HEK293T (cell line): ENCODE measurements around the gene SMTNL2.
A peak's percentile ranks its signal among the peaks of the same experiment; 100 is the strongest.

ENCODE experiments used
- CTCF ChIA-PET: fragments of 350-600 bp; formaldehyde crosslinking; extraction: SDS; loops from one replicate; lab custom pipeline; 2021; ENCODE audit warnings: antibody characterized with exemption, inconsistent platforms; lab: Yijun Ruan, JAX
- POLR2A ChIA-PET: fragments of 350-600 bp; formaldehyde crosslinking; extraction: SDS; loops from one replicate; lab custom pipeline; 2020; ENCODE audit warnings: antibody characterized with exemption, inconsistent platforms; lab: Yijun Ruan, JAX
- DNase-seq: peaks from one replicate; pipeline ENCODE4 v3.0.0; 2012; ENCODE audit warnings: mixed read lengths; ENCODE audit errors: extremely low spot score
- ARNT ChIP-seq: fragments of 450-650 bp; IDR thresholded peaks from 2 replicates; pipeline ENCODE4 v1.6.1; 2017; ENCODE audit warnings: mild to moderate bottlenecking
- BHLHE40 ChIP-seq: fragments of 450-650 bp; IDR thresholded peaks from 2 replicates; pipeline ENCODE4 v1.6.1; 2016; ENCODE audit warnings: mild to moderate bottlenecking, moderate library complexity, borderline replicate concordance
- CTBP1 ChIP-seq: fragments of 450-650 bp; IDR thresholded peaks from 2 replicates; pipeline ENCODE4 v1.6.1; 2016; ENCODE audit warnings: borderline replicate concordance
- ELF4 ChIP-seq: fragments of 450-650 bp; IDR thresholded peaks from 2 replicates; pipeline ENCODE4 v1.6.1; 2017; ENCODE audit warnings: antibody characterized with exemption
- FOXA1 ChIP-seq: fragments of 450-650 bp; IDR thresholded peaks from 2 replicates; pipeline ENCODE4 v1.6.1; 2016; ENCODE audit warnings: mild to moderate bottlenecking
- FOXK2 ChIP-seq: fragments of 450-650 bp; IDR thresholded peaks from 2 replicates; pipeline ENCODE4 v1.6.1; 2016; ENCODE audit warnings: mild to moderate bottlenecking
- FOXM1 ChIP-seq: fragments of 450-650 bp; IDR thresholded peaks from 2 replicates; pipeline ENCODE4 v1.6.1; 2017; ENCODE audit warnings: mild to moderate bottlenecking, borderline replicate concordance
- HDGF ChIP-seq: fragments of 450-650 bp; IDR thresholded peaks from 2 replicates; pipeline ENCODE4 v1.6.1; 2017; ENCODE audit warnings: antibody characterized with exemption, borderline replicate concordance
- L3MBTL2 ChIP-seq: fragments of 450-650 bp; conservative IDR thresholded peaks from 2 replicates; pipeline ENCODE4 v1.6.1; 2016; ENCODE audit warnings: mild to moderate bottlenecking
- LEF1 ChIP-seq: fragments of 450-650 bp; IDR thresholded peaks from 2 replicates; pipeline ENCODE4 v1.6.1; 2017; ENCODE audit warnings: mild to moderate bottlenecking, borderline replicate concordance
- NFRKB ChIP-seq: fragments of 450-650 bp; IDR thresholded peaks from 2 replicates; pipeline ENCODE4 v1.6.1; 2016; ENCODE audit warnings: mild to moderate bottlenecking, moderate library complexity
- SP1 ChIP-seq: fragments of 450-650 bp; IDR thresholded peaks from 2 replicates; pipeline ENCODE4 v1.6.1; 2017
- SUZ12 ChIP-seq: fragments of 450-650 bp; IDR thresholded peaks from 2 replicates; pipeline ENCODE4 v1.6.1; 2016; ENCODE audit warnings: mild to moderate bottlenecking
- TARDBP ChIP-seq: fragments of 450-650 bp; IDR thresholded peaks from 2 replicates; pipeline ENCODE4 v1.6.1; 2016
- ZNF384 ChIP-seq: fragments of 450-650 bp; IDR thresholded peaks from 2 replicates; pipeline ENCODE4 v1.6.1; 2016
- TF ChIP-seq, protein P1 (sequence below): fragments of 450-650 bp; IDR thresholded peaks from 2 replicates; pipeline ENCODE4 v1.6.1; 2016

The SMTNL2 gene

GRCh38 chr17:4565209-4566141, 18.9 kb upstream of the SMTNL2 start:
- CTCF ChIA-PET, result interaction anchor here (0.6 to 2.5 kb wide), 9 partner anchors 10 to 149 kb away, joined by 3 to 51 read pairs (median 3); partner anchors contain the start of gene MYBBP1A
- TF ChIP-seq L3MBTL2, result peak; percentile 97
- no peak for TF ChIP-seq LEF1
- POLR2A ChIA-PET, result interaction anchor here (3.4 kb wide), 1 partner anchor 18 kb away, joined by 9 read pairs; the partner anchor contains the start of gene SMTNL2
- peak; percentile 82 for DNase-seq

GRCh38 chr17:4566785-4567184, 17.5 kb upstream of the SMTNL2 start:
- TF ChIP-seq LEF1 (no peak), ARNT (no peak), HDGF (no peak), FOXA1 (no peak), TARDBP (no peak), BHLHE40 (no peak), L3MBTL2 (no peak), ELF4 (no peak), FOXM1 (no peak), ZNF384 (no peak), SUZ12 (no peak)
- TF ChIP-seq, protein P1, sequence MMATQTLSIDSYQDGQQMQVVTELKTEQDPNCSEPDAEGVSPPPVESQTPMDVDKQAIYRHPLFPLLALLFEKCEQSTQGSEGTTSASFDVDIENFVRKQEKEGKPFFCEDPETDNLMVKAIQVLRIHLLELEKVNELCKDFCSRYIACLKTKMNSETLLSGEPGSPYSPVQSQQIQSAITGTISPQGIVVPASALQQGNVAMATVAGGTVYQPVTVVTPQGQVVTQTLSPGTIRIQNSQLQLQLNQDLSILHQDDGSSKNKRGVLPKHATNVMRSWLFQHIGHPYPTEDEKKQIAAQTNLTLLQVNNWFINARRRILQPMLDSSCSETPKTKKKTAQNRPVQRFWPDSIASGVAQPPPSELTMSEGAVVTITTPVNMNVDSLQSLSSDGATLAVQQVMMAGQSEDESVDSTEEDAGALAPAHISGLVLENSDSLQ, result no peak
- peak; percentile 74 for DNase-seq
- ChIA-PET CTCF (interaction anchor here (0.6 to 2.5 kb wide), 19 partner anchors 10 to 156 kb away, joined by 3 to 51 read pairs (median 4); partner anchors contain the start of gene MYBBP1A), POLR2A (interaction anchor here (0.8 to 3.4 kb wide), 5 partner anchors 10 to 66 kb away, joined by 3 to 15 read pairs (median 7); partner anchors contain the start of genes MYBBP1A and SMTNL2)

- no peak for TF ChIP-seq SUZ12
- ChIA-PET CTCF (interaction anchor here (0.6 to 1.2 kb wide), 5 partner anchors 41 to 300 kb away, joined by 3 to 5 read pairs (median 5); no protein-coding TSS in a partner anchor), POLR2A (interaction anchor here (0.8 to 1.1 kb wide), 2 partner anchors 12 to 56 kb away, joined by 3 to 4 read pairs; no protein-coding TSS in a partner anchor)
- DNase-seq, result no peak
Observed at GRCh38 chr17:4569591-4569990, 14.7 kb upstream of the SMTNL2 start.

- POLR2A ChIA-PET, result no interaction called here
- CTCF ChIA-PET, result no interaction called here
- DNase-seq, result no peak
- no peak for TF ChIP-seq FOXM1
- no peak for TF ChIP-seq ARNT
- TF ChIP-seq FOXK2, result no peak
- TF ChIP-seq TARDBP, result no peak
- no peak for TF ChIP-seq BHLHE40
- no peak for TF ChIP-seq HDGF
- TF ChIP-seq CTBP1, result no peak
- TF ChIP-seq NFRKB, result no peak
- no peak for TF ChIP-seq FOXA1
Observed at GRCh38 chr17:4572131-4572530, 12.2 kb upstream of the SMTNL2 start.

DNA sequence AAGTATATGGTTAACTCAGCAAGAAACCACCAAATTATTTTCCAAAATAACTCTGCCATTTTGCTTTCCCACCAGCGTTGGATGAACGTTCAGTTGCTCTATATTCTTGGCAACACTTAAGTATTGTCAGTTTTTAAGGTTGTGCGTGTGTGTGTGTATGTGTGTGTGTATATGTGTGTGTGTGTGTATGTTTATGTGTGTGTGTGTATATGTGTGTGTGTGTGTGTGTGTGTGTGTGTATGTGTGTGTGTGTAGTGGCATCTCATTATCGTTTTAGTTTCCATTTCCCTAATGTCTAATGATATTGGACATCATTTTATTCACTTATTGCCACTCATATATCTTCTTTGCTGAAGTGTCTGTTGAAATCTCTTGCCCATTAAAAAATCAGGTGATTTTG, 11.2 kb upstream of the SMTNL2 start:
- ChIA-PET POLR2A (no interaction called here), CTCF (interaction anchor here (0.7 kb wide), 1 partner anchor 53 kb away, joined by 3 read pairs; no protein-coding TSS in a partner anchor)
- DNase-seq, result no peak
- TF ChIP-seq ZNF384 (no peak), SUZ12 (no peak), FOXK2 (no peak), L3MBTL2 (no peak)

GRCh38 chr17:4573669-4574068, 10.7 kb upstream of the SMTNL2 start:
- ChIA-PET CTCF (interaction anchor here (0.7 kb wide), 1 partner anchor 53 kb away, joined by 3 read pairs; no protein-coding TSS in a partner anchor), POLR2A (interaction anchor here (1.2 kb wide), 1 partner anchor 10 kb away, joined by 3 read pairs; no protein-coding TSS in a partner anchor)
- DNase-seq, result no peak
- TF ChIP-seq, protein P1, result no peak
- TF ChIP-seq BHLHE40 (no peak), FOXM1 (no peak), FOXK2 (no peak), ZNF384 (no peak)

DNA sequence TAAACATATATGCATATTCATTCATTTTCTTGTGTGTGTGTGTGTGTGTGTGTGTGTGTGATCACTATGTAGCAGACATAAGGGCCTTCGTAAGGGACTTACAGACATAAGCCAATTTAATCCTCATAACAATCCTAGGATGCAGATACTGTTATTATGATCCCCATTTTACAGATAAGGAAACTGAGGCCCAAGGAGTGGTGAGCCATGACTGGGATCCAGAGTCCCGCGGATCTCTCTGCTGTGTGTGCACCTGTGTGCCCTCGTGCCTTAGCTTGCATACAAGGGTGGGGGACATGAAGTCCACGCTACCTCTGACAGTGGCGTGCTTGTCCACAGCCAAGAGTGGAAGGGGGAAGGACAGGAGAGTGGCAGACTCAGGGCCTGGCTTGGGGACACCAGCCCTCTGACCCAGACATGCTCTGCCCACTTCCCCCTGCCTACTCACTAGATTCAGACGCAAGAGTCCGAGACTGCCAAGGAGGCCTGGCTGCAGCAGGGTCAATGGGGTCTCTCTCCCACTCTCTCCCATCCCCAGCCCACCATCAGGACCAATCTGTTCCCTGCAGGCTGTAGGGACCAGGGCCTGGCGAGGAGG, 9.8 kb upstream of the SMTNL2 start:
- DNase-seq, result no peak
- ChIA-PET POLR2A (interaction anchor here (1.2 kb wide), 1 partner anchor 9 kb away, joined by 3 read pairs; no protein-coding TSS in a partner anchor), CTCF (no interaction called here)
- TF ChIP-seq ELF4, result no peak
- no peak for TF ChIP-seq CTBP1
- no peak for TF ChIP-seq FOXA1
- no peak for TF ChIP-seq L3MBTL2
- no peak for TF ChIP-seq HDGF
- TF ChIP-seq LEF1, result no peak
- TF ChIP-seq TARDBP, result no peak
- no peak for TF ChIP-seq ZNF384
- TF ChIP-seq, protein P1, result no peak
- TF ChIP-seq SP1, result no peak
- no peak for TF ChIP-seq FOXK2
- no peak for TF ChIP-seq FOXM1
- TF ChIP-seq SUZ12, result no peak
